A673 (cell line): ENCODE measurements around the gene SSBP1.

Source experiments
- CTCF ChIP-seq: fragments of 300-800, 200-600 bp; sonication (generic); conservative IDR thresholded peaks from 2 replicates; pipeline ENCODE4 v1.5.1; 2017; ENCODE audit warnings: low read depth, mild to moderate bottlenecking, antibody characterized with exemption, low read length, moderate library complexity, mixed read lengths
- EZH2 ChIP-seq: fragments of 200-600 bp; sonication (generic); IDR thresholded peaks from 2 replicates; pipeline ENCODE4 v1.6.1; 2017; ENCODE audit warnings: borderline replicate concordance, low read depth, mild to moderate bottlenecking, mixed read lengths, antibody characterized with exemption, low read length; ENCODE audit not compliant: poor library complexity, severe bottlenecking

GRCh38 chr7:141754939-141755338 is 16.8 kb downstream of the SSBP1 start:
- TF ChIP-seq CTCF (peak; percentile 64), EZH2 (no peak)
